HK-2 (cell line): Measurements from ENCODE around the gene MYO1G.

Source experiments
- DNase-seq: peaks from one replicate; pipeline ENCODE4 v3.0.0-alpha.2; 2018; ENCODE audit not compliant: unreplicated experiment

Gene MYO1G

GRCh38 chr7:44981035-44981706 lies 2.4 kb upstream of the MYO1G start:
- no peak for DNase-seq

- DNase-seq: no peak
Observed at GRCh38 chr7:44980393-44981034, 1.7 kb upstream of the MYO1G start.

- no peak for DNase-seq
Observed at GRCh38 chr7:44979481-44980392, 922 bp upstream of the MYO1G start.

GRCh38 chr7:44977959-44978335 lies 868 bp downstream of the MYO1G start:
- no peak for DNase-seq

- no peak for DNase-seq
Observed at GRCh38 chr7:44977304-44977958, 1.4 kb downstream of the MYO1G start.

- DNase-seq: no peak
Observed at GRCh38 chr7:44976746-44977196, 2.0 kb downstream of the MYO1G start.

GRCh38 chr7:44976040-44976745 lies 2.6 kb downstream of the MYO1G start:
- no peak for DNase-seq

- no peak for DNase-seq
Observed at GRCh38 chr7:44975331-44976039, 3.3 kb downstream of the MYO1G start.

- no peak for DNase-seq
Observed at GRCh38 chr7:44974549-44974948, 4.3 kb downstream of the MYO1G start.

GRCh38 chr7:44973610-44974401 lies 5.0 kb downstream of the MYO1G start:
- DNase-seq: no peak

GRCh38 chr7:44972562-44972961 lies 6.3 kb downstream of the MYO1G start:
- DNase-seq: no peak

- no peak for DNase-seq
Observed at GRCh38 chr7:44971902-44972441, 6.8 kb downstream of the MYO1G start.

- DNase-seq: no peak
Observed at GRCh38 chr7:44971188-44971901, 7.5 kb downstream of the MYO1G start.

- no peak for DNase-seq
Observed at GRCh38 chr7:44970523-44971051, 8.2 kb downstream of the MYO1G start.

GRCh38 chr7:44969701-44970522 lies 8.9 kb downstream of the MYO1G start:
- no peak for DNase-seq

GRCh38 chr7:44969049-44969700 lies 9.6 kb downstream of the MYO1G start:
- no peak for DNase-seq
